AG09309 (cell line): ENCODE measurements around the gene LRRC58.

Experiments used
- DNase-seq: peaks from one replicate; pipeline ENCODE4 v3.0.0-alpha.2; 2010; ENCODE audit warnings: low read depth
- H3K4me3 ChIP-seq: 2 replicates; pipeline ENCODE4 v1.5.1; 2011; ENCODE audit warnings: mild to moderate bottlenecking, low read depth, low read length, moderate library complexity; ENCODE audit not compliant: control insufficient read depth
- TF ChIP-seq, protein P1 (sequence below): IDR thresholded peaks from 2 replicates; pipeline ENCODE4 v1.5.1; 2011; ENCODE audit warnings: mild to moderate bottlenecking, low read depth, low read length, inconsistent platforms; ENCODE audit not compliant: insufficient read depth, control insufficient read depth; ENCODE audit errors: missing control alignments

The LRRC58 gene

DNA sequence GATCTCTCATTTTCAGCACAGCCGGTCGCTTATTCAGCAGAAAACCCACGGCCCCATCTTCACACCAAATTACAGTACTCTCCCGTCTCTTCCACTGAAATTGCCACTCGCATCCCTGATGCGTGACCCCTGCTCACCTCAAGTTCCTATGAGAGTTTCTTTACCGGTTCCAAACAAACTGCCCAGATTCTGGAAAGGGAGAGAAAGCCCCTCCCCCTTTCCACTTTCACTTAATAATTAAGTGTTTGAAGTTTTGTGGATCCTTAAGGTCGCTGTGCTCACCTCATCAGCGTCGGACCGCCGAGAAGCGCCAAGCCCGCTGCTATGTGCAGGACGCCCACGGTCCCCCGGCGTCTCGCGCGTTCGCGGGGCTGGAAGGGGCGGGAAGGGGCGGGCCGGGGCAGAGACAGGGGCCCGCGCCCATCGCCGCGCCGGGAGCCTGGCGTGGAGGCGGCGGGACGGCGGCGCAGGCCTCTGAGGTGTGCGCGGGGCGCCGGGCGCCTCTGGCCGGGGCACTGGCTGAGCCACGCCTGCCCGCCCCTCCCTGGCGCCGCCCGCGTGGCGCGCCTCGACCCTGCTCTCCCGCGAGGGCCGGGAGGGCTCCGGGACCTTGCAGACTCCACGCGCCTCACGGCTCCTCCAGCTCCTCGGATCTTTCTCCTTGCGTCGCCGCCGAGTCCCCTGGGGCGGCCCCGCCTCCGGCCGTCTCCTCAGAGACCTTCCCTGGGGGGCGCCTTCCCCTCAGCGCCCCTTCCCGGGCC is 64.2 kb downstream of the LRRC58 start, which contains the start of gene GPR156:
Gene GPR156 (minus strand): TSS at position 476 of the 761 bp plus-strand sequence. CDS start 41,124 bp downstream, outside the sequence.
- peak within 1 kb of the TSS; percentile 50 for H3K4me3 ChIP-seq
- TF ChIP-seq, protein P1, sequence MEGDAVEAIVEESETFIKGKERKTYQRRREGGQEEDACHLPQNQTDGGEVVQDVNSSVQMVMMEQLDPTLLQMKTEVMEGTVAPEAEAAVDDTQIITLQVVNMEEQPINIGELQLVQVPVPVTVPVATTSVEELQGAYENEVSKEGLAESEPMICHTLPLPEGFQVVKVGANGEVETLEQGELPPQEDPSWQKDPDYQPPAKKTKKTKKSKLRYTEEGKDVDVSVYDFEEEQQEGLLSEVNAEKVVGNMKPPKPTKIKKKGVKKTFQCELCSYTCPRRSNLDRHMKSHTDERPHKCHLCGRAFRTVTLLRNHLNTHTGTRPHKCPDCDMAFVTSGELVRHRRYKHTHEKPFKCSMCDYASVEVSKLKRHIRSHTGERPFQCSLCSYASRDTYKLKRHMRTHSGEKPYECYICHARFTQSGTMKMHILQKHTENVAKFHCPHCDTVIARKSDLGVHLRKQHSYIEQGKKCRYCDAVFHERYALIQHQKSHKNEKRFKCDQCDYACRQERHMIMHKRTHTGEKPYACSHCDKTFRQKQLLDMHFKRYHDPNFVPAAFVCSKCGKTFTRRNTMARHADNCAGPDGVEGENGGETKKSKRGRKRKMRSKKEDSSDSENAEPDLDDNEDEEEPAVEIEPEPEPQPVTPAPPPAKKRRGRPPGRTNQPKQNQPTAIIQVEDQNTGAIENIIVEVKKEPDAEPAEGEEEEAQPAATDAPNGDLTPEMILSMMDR = no peak
- no peak for DNase-seq

DNA sequence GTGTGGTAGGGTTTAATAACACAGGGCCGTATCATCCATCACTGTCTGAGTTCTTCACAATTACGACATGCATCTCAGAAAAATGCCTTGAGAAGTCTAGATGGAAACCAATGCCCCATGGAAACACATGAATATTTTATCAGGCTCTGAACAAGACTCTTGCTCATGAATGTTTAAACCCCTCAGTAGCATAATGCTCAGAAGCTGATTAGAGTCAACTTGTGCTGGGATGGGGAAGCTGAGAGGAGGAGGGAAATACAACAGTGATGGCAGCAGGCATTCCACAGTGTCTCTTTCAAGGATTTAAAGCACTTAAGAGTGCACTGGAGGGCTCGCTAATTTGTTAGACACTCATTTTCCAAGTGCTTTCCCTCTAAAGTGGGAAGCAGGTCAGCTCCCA is 67.9 kb downstream of the LRRC58 start:
- TF ChIP-seq, protein P1 = no peak
- H3K4me3 ChIP-seq = no peak overlapping the region
- no peak for DNase-seq

DNA sequence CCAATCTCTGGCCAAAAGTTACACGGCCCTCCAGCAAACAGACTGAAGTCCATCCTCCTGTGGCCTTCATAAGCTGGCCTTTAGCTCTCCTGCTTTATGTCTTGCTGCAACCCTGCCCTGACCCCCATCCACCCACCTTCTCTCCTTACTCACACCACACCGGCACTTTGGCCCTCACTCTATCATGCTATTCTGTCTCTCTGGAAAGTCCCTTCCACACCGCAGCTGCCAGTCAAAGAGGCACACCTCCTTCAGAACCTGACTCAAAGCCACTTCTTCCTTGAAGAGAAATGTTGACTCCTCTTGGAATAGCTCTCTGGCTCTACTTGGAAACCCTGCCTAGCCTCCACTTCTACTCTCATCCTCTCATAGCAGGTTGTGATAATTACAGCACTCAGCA is 68.6 kb downstream of the LRRC58 start:
- TF ChIP-seq, protein P1 = no peak
- no peak overlapping the region for H3K4me3 ChIP-seq
- DNase-seq = no peak

DNA sequence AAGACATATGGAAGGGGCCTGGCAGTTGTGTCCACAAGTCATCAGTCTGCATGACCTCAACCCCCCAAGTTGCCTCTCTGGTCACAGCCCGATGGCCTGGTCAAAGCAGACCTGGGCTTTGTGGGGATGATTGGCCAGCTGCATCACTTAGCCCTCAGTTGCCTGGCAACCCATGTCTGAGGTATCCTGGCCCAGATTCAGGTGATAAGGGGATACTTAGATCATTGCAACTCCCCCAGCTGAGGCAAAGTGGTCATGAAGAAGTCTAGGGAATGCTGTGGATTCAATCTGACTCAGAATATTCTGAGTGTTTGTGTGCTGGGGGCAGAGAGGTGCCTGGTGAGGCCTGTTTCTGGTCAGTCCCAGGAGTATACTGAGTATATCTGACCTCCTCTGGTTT is 69.1 kb downstream of the LRRC58 start:
- DNase-seq = no peak
- TF ChIP-seq, protein P1 = no peak
- no peak overlapping the region for H3K4me3 ChIP-seq

DNA sequence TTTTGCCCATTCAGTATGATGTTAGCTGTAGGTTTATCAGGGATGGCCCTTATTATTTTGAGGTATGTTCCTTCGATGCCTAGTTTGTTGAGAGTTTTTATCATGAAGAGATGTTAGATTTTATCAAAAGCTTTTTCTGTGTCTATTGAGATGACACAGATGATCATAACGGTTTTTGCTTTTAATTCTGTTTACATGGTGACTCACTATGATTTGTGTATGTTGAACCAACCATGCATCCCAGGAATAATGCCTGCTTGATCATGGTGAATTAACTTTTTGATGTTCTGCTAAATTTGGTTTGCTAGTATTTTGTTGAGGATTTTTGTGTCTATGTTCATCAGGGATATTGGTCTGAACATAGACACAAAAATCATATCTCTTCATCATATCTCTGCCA is 72.4 kb downstream of the LRRC58 start:
- DNase-seq = no peak
- H3K4me3 ChIP-seq = no peak overlapping the region

DNA sequence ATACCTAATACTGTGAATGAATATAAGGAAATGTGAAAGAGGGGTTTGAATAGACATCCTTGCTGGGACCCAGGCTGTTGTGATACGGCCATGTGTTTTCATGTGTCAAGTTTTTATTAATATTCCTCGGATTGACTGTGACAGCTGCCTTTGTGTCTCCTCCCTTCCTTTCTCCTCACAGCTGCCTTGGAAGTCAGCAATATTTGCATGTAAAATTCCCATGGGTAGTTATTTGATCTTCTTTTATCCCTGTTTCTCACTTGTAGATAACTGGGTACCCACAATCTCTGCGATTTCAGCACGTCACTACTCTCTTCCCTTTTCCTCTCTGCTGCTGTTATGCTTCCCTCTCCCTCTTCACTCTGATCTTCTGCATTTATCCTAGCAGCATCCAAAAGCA is 73.5 kb downstream of the LRRC58 start:
- TF ChIP-seq, protein P1 = no peak
- no peak for DNase-seq
- no peak overlapping the region for H3K4me3 ChIP-seq

More for the DNA sequence above, 72.4 kb downstream of the LRRC58 start:
- TF ChIP-seq, protein P1 = no peak
